Stimulated activated CD8-positive, alpha-beta memory T cell treated with anti-CD3 and anti-CD28 coated beads, Interleukin-12 subunit alpha, Interleukin-12 subunit beta, amount 100 ng/mL, for 4 hours (primary cell): ENCODE measurements around the gene UBXN10.

Experiments
- DNase-seq: peaks from one replicate; pipeline ENCODE4 v3.0.0-alpha.2; 2020; ENCODE audit warnings: low read depth

UBXN10 gene

DNA sequence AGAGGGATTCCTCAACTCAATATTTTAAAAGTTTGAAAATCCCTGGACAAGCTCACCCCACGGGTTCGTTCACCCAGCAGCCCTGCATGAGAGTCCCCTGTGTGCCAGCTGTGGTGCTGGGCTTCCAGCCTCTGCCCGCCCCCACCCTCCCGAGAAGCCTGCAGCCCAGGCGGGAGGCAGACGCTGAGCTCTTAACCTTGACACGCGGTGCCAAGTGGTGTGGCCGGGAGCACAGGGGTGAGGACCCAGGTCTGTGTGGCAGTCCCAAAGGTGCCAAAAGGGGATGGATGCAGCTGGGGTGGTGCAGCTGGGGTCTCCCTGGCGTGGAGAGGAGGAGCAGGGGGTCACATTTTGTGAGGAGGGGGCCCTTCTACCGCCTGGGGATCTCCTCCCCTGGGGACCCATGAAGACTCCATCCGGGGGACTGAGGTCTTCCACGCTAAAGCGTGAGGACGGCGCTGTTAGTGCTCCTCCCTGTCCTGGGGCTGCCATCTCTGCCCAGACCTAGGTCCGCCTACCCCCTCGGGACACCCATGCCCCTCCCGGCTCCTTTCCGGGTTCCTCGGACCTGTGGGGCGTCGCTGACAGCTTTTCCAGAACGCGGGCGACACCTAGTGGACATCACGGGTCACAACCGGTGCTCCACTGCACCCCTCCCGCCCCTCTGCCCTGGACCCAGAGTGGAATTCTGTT, 33.8 kb upstream of the UBXN10 start:
- DNase-seq: peak; percentile 60

DNA sequence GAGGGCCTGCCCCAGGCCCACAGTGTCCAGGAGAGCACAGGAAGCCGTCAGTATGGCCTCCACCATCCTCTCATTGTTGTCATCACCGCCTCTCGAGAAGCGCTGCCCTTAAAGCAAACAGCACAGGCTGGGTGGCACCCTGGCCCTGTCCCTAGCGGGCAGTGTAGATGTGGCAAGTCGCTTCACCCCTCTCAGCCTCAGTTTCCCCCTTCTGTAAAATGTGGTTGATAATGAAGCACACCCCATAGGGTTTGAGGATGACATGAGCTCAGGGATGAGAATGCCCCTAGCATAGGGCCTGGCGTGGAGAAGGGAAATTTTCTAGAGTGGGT, 33.3 kb upstream of the UBXN10 start:
- no peak for DNase-seq

DNA sequence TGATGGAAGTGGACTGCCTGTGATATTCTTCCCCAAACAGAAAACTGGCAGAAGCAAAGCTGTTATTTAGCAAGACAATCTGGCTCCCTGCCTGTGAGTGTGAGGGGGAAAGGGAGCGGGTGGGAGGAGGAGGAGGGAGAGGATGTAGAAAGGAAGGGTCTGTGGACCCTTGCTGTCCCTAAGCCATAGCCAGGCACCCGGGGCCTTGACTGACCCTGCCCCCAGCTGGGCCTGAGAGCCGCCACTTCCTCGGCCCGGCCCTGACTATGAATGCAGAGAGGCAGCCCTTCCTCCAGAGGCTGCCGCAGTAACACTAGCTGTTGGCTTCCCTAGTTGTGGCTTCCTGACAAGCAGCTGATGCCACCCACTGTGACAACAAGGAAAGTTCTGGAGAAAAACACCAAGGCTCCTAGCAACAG, 32.9 kb upstream of the UBXN10 start:
- no peak for DNase-seq

DNA sequence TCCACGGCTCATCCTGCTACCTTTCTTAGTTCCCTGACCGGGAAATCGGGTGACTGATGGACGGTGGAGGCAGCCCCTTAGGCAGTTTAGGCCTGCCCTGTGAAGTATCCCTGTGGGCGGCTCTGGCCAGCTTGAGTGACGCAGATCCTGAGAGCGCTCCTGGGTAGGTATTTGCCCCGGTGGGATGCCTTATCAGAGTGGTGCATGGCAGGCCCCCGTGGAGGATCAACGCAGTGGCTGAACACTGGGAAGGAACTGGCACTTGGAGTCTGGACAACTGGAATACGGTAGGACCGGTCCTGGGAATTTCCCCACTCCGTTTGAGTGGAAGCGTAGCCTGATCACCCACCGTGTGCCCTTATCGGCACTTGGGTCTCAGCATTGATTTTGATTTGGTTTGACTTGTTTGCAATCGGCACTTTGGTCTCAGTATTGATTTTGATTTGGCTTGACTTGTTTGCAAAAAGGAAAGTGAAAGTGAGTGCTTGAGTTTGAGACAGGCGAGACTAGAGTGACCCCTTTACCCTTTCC, 31.5 kb upstream of the UBXN10 start:
- DNase-seq: no peak

GRCh38 chr1:20158358-20159070, 27.4 kb upstream of the UBXN10 start:
- DNase-seq: no peak

GRCh38 chr1:20160034-20160433, 25.9 kb upstream of the UBXN10 start:
- DNase-seq: no peak

DNA sequence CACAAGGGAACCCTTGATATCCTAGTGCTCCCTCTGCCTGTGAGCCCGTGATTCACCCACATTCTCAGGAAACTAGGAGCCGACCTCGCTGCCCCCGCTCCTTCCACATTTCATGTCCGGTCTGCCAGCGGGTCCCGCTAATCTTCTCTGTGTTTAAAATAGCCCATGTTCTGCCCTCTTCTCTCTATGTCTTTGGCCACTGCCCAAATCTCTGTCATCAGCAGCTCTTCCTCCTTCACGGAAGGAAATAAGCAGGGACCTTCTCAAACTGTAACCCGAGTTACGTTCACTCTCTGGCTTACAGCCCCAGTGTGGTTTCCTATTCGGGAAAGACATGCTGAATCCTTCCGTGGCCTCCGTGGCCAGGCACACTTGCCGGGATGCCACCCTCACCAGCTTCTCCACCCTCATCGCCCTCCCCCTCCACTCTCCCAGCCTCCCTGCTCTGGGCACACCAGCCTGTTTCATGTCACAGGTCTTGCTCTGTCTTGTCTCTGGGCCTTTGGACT, 21.1 kb upstream of the UBXN10 start:
- no peak for DNase-seq

DNA sequence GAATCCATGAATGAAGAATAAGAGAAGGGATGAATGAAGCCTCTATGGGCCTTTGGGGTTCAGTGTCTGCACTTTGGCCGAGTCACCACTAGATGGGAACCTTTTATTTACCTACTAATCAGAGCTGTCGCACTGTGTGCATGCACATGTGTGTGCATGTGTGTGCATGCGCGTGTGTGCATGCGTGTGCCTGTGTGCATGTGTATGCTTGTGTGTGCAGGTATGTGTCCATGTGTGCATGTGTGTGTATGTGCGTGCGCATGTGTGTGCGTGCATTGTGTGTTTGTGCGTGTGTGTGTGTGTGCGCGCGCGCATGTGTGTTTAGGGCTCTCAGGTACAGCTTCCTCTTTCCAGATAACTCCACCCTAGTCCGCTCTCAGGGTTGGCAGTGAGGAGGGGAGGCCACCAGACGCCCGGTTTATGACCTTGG, 20.4 kb upstream of the UBXN10 start:
- DNase-seq: no peak

DNA sequence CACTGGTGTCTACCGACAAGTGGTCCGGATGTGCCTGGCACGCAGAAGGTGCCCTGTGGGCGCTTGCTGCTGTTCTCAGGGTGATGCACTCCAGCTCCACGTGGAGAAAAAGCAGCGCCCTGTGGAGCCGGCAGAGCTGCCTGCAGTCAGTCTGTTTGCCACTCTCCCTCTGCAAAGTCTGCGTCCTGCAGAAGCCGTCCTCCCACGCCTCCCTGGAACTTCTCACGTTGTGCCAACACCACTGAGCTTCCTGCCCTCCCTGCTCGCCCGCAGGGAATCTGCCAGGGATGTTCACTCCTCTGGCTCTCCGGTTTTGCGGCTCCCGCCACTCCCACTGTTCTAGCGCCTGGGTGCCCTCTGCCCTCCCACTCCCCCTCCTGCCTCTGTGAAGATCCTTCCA, 19.8 kb upstream of the UBXN10 start:
- DNase-seq: no peak

- DNase-seq: no peak
Observed at GRCh38 chr1:20167126-20167525, 18.8 kb upstream of the UBXN10 start.

DNA sequence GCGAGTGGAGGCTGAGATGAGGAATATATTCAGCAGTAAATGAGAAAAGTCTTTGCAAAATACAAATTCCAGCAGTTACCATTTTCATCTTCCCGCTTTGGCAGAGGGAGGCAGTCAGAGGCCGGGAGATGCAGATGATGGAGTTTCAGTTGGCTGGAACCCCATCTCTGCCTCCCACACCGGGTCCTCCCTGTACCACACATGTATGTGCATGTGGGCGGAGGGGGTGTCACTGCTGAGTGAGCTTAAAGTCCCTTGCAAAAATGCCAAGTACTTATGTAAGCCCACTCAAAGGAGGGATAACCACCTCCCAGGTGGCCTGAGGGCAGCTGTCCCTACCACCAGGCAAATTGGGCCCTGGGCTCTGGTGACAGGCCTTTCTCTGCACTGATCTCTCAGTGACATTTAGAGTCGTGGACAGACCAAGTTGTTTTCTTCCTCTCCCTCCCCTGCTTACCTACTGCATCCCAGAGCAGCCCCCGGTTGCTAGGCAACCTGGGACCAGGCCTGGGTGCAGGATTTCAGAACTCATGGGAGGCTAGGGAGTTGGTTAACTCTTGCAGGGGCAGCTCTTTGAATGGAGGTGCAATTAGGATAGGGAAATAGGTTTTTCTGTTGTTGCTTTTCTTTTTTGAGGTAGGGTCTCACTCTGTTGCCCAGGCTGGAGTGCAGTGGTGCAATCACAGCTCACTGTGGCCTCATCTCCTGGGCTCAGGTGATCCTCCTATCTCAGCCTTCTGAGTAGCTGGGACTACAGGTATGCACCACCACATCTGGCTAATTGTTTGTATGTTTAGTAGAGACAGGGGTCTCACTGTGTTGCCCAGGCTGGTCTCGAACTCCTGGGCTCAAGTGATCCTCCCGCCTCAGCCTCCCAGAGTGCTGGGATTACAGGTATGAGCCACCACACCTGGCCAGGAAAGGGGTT, 17.1 kb upstream of the UBXN10 start:
- no peak for DNase-seq

DNA sequence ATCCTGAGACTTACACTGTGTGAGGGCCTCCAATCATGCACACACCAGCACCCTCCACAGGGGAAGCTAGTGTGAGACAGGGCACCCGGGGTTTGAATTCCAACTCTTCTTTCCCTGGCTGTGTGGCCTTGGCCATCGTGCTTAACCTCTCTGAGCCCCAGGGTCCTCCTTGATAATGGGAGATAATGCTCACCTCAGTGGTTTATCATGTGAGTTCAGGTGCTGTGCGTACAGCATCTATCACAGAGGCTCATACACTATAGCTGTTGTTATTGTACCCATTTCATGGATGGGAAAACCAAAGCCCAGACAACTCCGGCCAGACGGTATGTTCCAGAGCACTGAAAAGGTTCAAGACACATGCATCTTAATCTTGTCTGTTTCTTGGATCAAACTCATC, 16.0 kb upstream of the UBXN10 start:
- no peak for DNase-seq

DNA sequence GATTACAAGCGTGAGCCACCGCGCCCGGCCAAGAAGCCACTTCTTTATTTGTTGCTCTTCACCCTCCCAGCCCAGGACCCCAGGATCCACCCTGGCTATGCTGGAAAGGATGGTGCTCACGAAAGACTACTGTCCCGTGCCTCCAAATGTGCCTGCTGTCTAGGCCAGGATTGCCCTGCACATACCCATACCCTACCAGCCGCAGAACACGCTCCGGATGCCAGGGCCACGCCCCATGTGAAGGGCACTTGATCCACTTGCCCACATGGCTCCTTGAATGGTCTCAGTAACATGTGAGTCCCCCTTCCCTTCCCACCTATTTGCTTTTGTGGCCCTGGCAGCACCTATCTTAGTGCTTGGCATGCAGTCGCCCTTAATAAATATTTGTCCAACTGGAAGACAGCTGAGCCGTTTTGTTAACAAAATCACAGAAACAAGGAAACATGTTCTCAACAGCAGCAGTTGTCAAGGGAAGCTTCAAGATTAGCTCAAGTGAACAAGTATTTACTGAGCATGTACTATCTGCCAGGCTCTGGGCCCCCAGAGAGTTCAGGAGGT, 13.8 kb upstream of the UBXN10 start:
- DNase-seq: no peak

DNA sequence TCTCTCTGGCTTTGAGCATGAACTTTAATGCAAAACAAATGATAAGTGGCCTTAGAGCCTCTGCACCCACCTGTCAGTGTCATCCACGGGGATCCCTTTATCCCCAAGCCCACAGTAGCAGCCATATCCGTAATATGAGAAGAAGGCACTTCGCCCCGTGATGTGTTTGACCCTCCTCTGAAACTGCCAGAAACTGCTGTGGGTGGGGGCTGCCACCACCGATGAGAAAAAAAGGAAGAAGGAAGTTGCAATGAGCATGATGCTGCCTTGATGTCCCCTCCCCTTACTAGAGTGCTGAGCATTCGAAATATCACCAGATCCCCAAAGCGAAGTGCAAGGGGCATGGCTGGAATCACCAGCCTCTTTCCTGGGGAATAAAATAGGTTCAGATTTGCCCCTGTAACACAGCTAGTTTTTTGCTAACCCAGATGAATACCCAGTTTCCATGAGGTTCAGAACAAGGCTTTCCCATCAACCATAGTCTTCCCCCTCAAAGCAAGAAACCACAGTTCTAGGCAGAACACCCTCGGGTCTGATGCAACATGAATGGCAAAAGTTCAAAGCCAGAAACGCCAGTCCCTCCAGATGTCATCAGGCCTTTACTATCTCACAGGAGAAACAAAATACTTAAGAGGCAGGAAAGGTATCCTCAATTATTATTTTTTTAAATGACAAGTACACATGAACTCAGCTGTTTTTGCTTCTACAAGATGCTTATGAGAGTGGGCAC, 10.8 kb upstream of the UBXN10 start:
- DNase-seq: no peak

DNA sequence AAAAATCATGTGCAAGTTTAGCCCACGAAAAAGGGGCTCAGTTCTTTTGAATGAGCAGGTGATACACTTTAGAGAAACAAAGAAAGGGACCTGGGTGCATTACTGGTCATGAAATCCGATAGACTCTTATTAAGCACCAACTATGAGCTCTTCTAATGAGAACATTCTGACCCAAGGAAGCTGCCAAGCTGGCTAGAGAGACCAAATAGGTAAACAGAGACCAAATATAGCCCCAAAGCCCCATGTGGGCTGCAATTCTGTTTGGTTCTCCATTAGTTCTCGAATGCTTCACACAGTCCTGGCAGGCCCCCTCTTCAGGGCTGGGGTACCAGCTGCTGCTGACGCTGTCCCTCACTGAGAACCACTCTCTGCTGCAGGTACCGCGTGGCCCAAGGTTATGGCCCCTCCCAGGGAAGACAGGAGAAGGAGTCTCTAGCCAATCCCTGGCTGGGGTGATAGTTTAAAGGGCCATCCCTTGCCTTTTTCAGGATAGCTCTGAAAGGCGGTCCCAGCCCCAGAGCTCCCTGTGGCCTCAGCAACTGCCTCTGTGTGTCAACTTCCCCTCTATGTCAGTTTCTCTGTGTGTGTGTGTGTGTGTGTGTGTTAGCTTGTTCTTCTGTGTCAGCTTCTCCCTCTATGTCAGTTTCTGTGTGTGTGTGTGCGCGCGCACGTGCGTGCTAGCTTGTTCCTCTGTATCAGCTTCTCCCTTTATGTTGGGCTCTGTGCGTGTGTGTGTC, 7.1 kb upstream of the UBXN10 start:
- no peak for DNase-seq

DNA sequence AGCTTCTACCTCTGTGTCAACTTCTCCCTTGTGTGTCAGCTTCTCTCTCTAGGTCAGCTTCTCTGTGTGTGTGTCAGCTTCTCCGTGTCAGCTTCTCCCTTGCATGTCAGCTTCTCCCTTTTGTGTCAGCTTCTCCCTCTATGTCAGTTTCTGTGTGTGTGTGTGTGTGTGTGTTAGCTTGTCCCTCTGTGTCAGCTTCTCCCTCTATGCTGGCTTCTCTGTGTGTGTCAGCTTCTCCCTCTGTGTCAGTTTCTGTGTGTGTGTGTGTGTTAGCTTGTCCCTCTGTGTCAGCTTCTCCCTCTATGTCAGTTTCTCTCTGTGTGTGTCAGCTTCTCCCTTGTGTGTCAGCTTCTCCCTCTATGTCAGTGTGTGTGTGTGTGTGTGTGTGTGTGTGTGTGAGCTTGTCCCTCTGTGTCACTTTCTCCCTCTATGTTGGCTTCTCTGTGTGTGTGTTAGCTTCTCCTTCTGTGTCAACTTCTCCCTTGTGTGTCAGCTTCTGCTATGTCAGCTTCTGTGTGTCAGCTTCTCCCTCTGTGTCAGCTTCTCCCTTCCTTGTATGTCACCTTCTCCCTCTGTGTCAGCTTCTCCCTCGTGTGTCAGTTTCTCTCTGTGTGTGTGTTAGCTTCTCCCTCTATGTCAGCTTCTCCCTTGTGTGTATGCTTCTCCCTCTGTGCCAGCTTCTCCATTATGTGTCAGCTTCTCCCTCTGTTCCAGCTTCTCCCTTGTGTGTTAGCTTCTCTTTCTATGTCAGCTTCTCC, 6.3 kb upstream of the UBXN10 start:
- DNase-seq: no peak

- DNase-seq: no peak
Observed at GRCh38 chr1:20180129-20180843, 5.6 kb upstream of the UBXN10 start.

GRCh38 chr1:20180844-20181207, 5.1 kb upstream of the UBXN10 start:
- no peak for DNase-seq

- DNase-seq: no peak
Observed at GRCh38 chr1:20182415-20182814, 3.5 kb upstream of the UBXN10 start.
